Measurements from ENCODE around the gene TDRD9. TPM values are rescaled to one million over a fixed set of nuclear protein-coding genes. Genes with fewer than 3 reads are reported as not detected.
"Not testable (repeated sequence)": the region's sequence is repeated elsewhere in the genome, so short reads cannot be mapped to it uniquely, and the experiment has no call there.

Gene TDRD9
- total RNA-seq, 1 donor: 0.45 TPM

DNA sequence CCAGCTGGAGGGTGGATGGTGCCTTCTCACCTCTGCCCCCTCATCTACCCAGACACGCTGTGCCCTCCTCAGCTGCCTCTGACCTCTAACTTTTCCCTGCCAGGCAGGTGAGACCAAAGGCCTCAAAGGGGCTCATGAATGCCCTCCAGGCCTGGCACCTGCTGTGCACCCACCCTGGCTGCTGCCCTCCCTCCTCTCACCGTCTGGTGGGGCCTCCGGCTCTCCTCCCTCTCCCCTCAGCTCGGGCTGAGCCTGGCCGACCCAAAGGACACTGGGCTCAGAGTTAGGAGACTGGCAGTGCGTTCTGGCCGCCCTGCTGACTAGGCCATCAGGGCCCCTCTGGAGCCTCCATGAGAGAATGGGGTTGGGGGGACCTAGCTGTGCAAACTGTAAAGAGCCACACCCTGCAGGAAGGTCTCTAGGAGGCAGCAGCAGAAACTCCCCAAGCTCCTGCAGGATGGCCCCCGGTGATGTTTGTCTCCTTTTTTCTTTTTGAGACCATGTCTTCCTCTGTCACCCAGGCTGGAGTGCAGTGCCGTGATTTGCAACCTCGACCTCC, 40.6 kb upstream of the TDRD9 start:
- no peak overlapping the region for H3K4me3 ChIP-seq (ENCODE audit: low read depth, low read length)
- TF ChIP-seq, protein P1, sequence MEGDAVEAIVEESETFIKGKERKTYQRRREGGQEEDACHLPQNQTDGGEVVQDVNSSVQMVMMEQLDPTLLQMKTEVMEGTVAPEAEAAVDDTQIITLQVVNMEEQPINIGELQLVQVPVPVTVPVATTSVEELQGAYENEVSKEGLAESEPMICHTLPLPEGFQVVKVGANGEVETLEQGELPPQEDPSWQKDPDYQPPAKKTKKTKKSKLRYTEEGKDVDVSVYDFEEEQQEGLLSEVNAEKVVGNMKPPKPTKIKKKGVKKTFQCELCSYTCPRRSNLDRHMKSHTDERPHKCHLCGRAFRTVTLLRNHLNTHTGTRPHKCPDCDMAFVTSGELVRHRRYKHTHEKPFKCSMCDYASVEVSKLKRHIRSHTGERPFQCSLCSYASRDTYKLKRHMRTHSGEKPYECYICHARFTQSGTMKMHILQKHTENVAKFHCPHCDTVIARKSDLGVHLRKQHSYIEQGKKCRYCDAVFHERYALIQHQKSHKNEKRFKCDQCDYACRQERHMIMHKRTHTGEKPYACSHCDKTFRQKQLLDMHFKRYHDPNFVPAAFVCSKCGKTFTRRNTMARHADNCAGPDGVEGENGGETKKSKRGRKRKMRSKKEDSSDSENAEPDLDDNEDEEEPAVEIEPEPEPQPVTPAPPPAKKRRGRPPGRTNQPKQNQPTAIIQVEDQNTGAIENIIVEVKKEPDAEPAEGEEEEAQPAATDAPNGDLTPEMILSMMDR (IDR thresholded peaks at IDR 0.05; ENCODE audit: insufficient read depth, low read length): no peak
- DNase-seq (ENCODE audit: low read depth): no peak

DNA sequence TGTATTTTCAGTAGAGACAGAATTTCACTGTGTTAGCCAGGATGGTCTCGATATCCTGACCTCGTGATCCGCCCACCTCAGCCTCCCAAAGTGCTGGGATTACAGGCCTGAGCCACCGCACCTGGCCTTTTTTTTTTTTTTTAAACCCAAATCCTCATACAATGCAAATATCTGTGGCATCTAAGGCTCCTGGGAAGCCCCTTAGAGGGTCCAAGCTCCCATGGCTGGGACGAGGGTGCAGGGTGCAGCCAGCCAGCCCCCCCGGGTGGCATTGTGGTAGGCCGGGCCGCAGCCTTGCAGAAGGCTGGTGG, 39.3 kb upstream of the TDRD9 start:
- not testable (repeated sequence) for H3K4me3 ChIP-seq (ENCODE audit: low read depth, low read length); DNase-seq (ENCODE audit: low read depth)

DNA sequence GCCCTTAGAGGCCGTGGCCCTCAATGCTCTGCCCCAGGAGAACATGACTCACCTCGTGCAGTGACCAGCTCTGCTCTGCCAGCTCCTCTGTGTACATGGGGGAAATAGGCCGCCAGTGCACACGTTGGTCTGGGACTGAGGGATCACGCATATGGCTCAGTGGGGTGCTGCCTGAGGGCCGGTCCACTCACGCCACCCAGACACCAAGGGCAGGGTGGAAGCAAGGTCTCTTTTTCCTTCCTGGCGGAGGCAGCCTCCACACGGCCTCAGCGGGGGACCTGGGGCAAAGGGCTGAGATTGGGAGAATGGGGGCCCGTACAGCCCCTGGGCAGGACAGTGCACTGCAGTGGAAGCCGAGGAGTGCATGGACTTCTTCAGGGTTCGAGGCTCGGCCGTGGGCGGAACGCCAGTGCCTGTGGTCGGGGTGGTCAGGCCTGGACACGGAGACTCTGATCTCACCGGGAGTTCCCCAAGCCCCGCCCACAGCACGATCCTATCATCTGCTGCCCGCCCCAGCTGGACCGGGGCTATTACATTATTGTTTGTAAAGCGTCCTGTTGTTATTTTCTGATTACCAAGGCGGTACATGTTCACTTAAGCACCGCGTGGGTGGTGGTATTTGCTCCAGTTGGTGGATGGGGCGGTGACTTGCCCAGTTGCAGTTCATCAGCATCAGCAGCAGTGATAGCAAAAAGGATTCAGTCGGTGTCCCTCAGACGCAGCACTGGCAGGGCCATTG, 38.8 kb upstream of the TDRD9 start:
- DNase-seq (ENCODE audit: low read depth): no peak
- TF ChIP-seq, protein P1 (IDR thresholded peaks at IDR 0.05; ENCODE audit: insufficient read depth, low read length): no peak
- H3K4me3 ChIP-seq (ENCODE audit: low read depth, low read length): no peak overlapping the region

DNA sequence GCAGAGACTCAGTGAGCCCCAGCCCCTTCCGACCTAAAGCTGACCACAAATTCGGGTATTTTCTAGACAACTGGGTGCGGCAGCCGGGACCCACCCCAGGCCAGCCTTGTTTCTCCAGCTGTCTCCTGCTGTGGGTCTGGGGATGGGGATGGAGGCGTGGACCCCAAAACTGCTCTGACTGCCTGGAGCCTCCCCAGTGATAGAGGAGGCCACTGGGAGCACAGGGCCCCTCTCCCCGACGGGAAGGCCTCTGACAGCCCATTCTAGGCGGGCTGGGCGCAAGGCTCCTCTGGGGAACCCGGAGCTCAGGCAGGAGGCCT, 38.2 kb upstream of the TDRD9 start:
- TF ChIP-seq, protein P1 (IDR thresholded peaks at IDR 0.05; ENCODE audit: insufficient read depth, low read length): no peak
- H3K4me3 ChIP-seq (ENCODE audit: low read depth, low read length): no peak overlapping the region
- DNase-seq (ENCODE audit: low read depth): no peak

DNA sequence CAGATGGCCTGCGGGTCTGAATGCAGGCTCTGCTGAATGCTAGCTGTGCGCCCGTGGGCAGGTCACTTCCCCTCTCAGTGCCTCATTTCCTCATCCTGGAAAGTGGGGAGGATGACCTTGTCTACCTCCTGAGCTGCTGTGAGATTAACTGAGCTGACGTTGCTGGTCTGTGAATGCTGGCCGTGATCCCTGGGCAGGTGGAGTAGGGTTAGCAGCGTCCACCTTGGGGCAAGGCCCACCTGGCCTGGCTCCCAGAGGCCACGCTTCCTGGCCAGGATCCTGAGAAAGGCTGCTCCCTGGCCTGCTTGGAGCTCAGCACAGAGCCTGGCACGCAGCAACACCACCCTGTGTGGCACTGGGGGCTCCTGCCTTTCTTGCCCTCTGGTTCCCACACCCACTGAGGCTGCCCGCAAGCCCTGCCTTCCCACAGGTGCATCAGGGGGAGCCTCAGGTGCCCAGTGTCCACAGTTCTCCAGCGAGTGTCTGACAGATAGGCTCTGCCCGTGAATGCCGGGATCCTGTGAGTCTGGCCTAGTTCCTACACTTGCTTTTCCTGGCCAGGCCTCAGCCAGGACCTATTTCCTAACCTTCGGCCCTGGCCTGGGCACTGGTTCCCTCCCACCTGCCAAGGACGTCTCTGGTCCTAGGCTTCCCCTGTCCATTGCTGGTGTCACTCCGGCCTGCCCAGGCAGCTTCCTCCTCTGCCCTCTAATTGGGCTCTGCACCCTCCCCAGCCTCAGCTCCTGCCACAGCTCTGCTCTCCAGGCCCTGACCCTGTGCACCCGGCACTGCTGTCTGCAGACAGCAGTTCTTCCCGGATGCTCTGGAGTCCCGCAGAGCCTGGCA, 37.2 kb upstream of the TDRD9 start:
- no peak overlapping the region for H3K4me3 ChIP-seq (ENCODE audit: low read depth, low read length)
- DNase-seq (ENCODE audit: low read depth): no peak
- TF ChIP-seq, protein P1 (IDR thresholded peaks at IDR 0.05; ENCODE audit: insufficient read depth, low read length): no peak

DNA sequence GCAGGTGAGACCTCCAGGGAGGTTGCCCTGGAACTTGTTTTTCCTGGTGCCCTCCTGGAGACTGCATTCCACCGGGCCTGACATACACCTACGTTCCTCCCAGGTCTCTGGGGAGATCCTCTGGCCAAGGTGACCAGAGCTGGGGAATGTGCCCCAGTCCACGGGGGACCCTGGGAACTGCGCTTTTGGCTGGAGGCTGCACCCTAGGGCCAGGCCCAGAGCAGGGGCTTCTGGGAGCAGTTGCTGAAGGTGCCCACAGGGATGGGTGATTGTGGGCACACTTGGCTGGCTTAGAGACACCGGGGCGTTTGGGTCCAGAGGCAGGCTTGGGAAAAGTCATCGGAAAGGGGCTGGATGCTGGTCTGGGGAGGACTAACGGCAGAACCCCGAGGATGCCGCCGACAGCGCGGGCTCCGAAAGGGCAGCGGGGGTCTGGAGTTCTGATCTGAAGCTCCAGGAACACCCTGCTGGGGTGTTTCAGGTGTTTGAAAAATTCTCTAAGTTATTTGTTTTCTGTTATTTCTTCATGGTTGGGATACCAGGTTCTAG, 36.5 kb upstream of the TDRD9 start:
- H3K4me3 ChIP-seq (ENCODE audit: low read depth, low read length): no peak overlapping the region
- no peak for DNase-seq (ENCODE audit: low read depth)
- TF ChIP-seq, protein P1 (IDR thresholded peaks at IDR 0.05; ENCODE audit: insufficient read depth, low read length): no peak

DNA sequence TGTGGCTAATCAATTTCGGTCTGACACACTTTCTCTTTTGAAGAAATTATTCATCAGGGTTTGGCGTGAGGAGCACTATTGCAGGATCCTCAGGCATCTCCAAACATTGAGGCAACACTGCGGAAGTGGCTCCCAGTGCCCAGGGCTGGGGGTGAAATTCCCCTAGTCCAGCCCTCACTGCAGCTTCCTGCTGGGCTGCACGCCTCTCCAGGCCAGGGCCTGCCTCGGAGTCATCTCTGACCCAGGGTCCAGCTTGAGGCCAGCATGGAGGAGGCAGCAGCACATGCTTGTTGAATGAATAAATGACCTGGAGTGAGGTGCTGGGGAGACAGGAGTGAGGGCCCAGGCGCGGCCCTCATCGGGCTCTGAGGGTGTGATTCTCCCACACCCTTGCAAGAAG, 36.0 kb upstream of the TDRD9 start:
- TF ChIP-seq, protein P1 (IDR thresholded peaks at IDR 0.05; ENCODE audit: insufficient read depth, low read length): no peak
- DNase-seq (ENCODE audit: low read depth): no peak

More for the DNA sequence above, 36.0 kb upstream of the TDRD9 start:
- no peak overlapping the region for H3K4me3 ChIP-seq (ENCODE audit: low read depth, low read length)

All from fibroblast of the aortic adventitia (primary cell).